K562 (cell line): ENCODE data around the gene SCUBE2. TPM values are rescaled to one million over a fixed set of nuclear protein-coding genes. Genes with fewer than 3 reads are reported as not detected.
A peak's percentile ranks its signal among the peaks of the same experiment; 100 is the strongest.

Source experiments
- BRD4 ChIP-seq: fragments of 200-600 bp; sonication (generic); IDR thresholded peaks from 2 replicates; pipeline ENCODE4 v1.6.1; 2017; ENCODE audit warnings: inconsistent platforms
- E2F3 ChIP-seq: fragments of 250-450 bp; sonication (Bioruptor Pico); IDR thresholded peaks from 2 replicates; pipeline ENCODE4 v1.4.0; 2020; ENCODE audit warnings: mild to moderate bottlenecking
- EHMT2 ChIP-seq: fragments of 450-650 bp; IDR thresholded peaks from 2 replicates; pipeline ENCODE4 v1.6.1; 2018; ENCODE audit warnings: antibody characterized with exemption
- HNRNPUL1 ChIP-seq: fragments of 200-400 bp; formaldehyde crosslinking; IDR thresholded peaks from 2 replicates; pipeline ENCODE4 v1.6.1; 2017; ENCODE audit warnings: low read length
- KDM5B ChIP-seq: fragments of 200-600 bp; sonication (generic); IDR thresholded peaks from 2 replicates; pipeline ENCODE4 v1.6.1; 2012; ENCODE audit warnings: low read depth, mild to moderate bottlenecking, moderate library complexity, low read length, control low read depth, inconsistent platforms; ENCODE audit not compliant: insufficient replicate concordance
- KLF6 ChIP-seq: fragments of 250-450 bp; sonication (Bioruptor Pico); IDR thresholded peaks from 2 replicates; pipeline ENCODE4 v1.4.0; 2020; ENCODE audit warnings: mild to moderate bottlenecking, moderate library complexity, borderline replicate concordance
- MAFG ChIP-seq: fragments of 450-650 bp; conservative IDR thresholded peaks from 2 replicates; pipeline ENCODE4 v1.6.1; 2016; ENCODE audit warnings: missing genetic modification characterization, missing compliant biosample characterization
- NFE2L1 ChIP-seq: fragments of 450-650 bp; IDR thresholded peaks from 2 replicates; pipeline ENCODE4 v1.6.1; 2016; ENCODE audit warnings: missing genetic modification characterization, low read depth, mild to moderate bottlenecking, missing compliant biosample characterization, moderate library complexity, borderline replicate concordance
- RCOR1 ChIP-seq, 2 experiments: IDR thresholded peaks; 2 replicates each; pipeline ENCODE4 v1.6.1; 2012; ENCODE audit warnings: low read depth in 2 of 2, low read length in 2 of 2, borderline replicate concordance in 1 of 2, improper control_type of control experiment in 1 of 2
- ZNF174 ChIP-seq: fragments of 250-450 bp; sonication (Bioruptor Pico); IDR thresholded peaks from 2 replicates; pipeline ENCODE4 v1.4.0; 2020; ENCODE audit warnings: mild to moderate bottlenecking
- ZNF23 ChIP-seq: fragments of 250-450 bp; sonication (Bioruptor Pico); IDR thresholded peaks from 2 replicates; pipeline ENCODE4 v1.4.0; 2020; ENCODE audit warnings: mild to moderate bottlenecking
- ZNF3 ChIP-seq: fragments of 250-450 bp; sonication (Bioruptor Pico); IDR thresholded peaks from 2 replicates; pipeline ENCODE4 v1.5.0; 2021; ENCODE audit warnings: mild to moderate bottlenecking, moderate library complexity
- ZNF384 ChIP-seq: IDR thresholded peaks from 2 replicates; pipeline ENCODE4 v1.6.1; 2012; ENCODE audit warnings: low read depth, low read length, improper control_type of control experiment
- ZNF41 ChIP-seq: fragments of 250-450 bp; sonication (Bioruptor Pico); conservative IDR thresholded peaks from 2 replicates; pipeline ENCODE4 v1.4.0; 2020; ENCODE audit warnings: mild to moderate bottlenecking
- ZNF561 ChIP-seq: fragments of 450-650 bp; formaldehyde crosslinking; conservative IDR thresholded peaks from 2 replicates; pipeline ENCODE4 v1.4.0; 2020; ENCODE audit warnings: mild to moderate bottlenecking, moderate library complexity
- ZNF609 ChIP-seq: sonication (generic); formaldehyde crosslinking; IDR thresholded peaks from 2 replicates; pipeline ENCODE4 v1.8.1; 2023; ENCODE audit warnings: missing genetic modification reagents, mild to moderate bottlenecking, borderline replicate concordance
- ZNF79 ChIP-seq: fragments of 250-450 bp; sonication (Bioruptor Pico); IDR thresholded peaks from 2 replicates; pipeline ENCODE4 v1.4.0; 2020; ENCODE audit warnings: low read depth, mild to moderate bottlenecking, moderate library complexity
- polyA plus RNA-seq, 8 experiments: library from polyadenylated mRNA; depleted of rRNA in 4 of 8; stranded (reverse) in 5 of 8; unstranded in 3 of 8; fragments of >200 nt; fragmentation: Nextera tagmentation in 2 of 8; fragmentation: Illumina TruSeq in 1 of 8; extraction: Ambion mirVana in 2 of 8; extraction: Trizol in 1 of 8; gene quantifications; 2 replicates each; pipeline versions ENCODE4 v1.2.1 to v1.2.3, GENCODE V29; 2011 to 2014; ENCODE audit warnings: inconsistent platforms in 1 of 8, missing spikeins in 1 of 8
- total RNA-seq, 7 experiments: library from RNA; depleted of rRNA in 6 of 7; stranded (reverse); fragments of >200 nt in 6 of 7; fragmentation: Illumina TruSeq in 2 of 7; extraction: Trizol in 2 of 7; gene quantifications; 2 replicates each; pipeline versions ENCODE4 v1.2.1 to v1.2.3, GENCODE V29; 2011 to 2021; ENCODE audit warnings: low replicate concordance in 1 of 7
- TF ChIP-seq, protein P1 (sequence below): sonication (generic); formaldehyde crosslinking; IDR thresholded peaks from 2 replicates; pipeline ENCODE4 v1.8.1; 2023; ENCODE audit warnings: mild to moderate bottlenecking, missing genetic modification reagents

Gene SCUBE2
- total and polyA plus RNA-seq, 9 of the 15 experiments (the other 6 are each of a cell fraction or from before 2014, with no cell fraction given), result 0.06 to 0.40 (median 0.07) TPM; not detected in 6

DNA sequence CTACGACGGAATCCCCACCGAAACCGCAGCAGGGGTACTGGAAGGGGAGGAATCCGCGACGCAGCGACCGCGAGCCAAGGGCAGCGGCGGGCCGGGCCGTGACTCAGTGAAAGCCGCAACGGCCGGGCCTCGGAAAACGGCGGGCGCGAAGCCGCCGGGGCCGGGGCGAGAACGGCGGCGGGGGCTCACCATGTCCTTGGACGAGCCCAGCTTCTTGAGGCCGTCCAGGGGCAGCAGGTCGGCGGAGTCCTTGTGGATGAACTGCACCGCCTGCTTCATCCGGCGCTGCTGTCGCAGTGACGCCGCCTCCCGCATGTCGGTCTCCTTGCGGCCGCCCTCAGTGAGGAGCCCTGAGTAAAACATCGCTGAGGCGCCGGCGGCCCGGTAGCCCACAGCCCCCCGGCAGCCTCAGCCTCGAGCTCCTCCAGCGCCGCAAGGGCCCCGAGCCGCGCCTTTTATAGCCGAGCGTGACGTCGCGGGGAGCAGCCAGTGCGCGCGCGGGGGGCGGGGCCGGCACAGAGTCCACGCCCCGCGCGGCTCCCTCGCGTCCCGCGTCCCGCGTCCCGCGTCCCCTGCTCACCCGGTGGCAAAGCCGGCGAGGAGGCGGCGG is 87.7 kb downstream of the SCUBE2 start, which contains the start of gene NRIP3 (continued):
- 0 out of 2 replicates have a peak, but pooled peaks have one; percentile 47 for TF ChIP-seq KLF6 (CRISPR knock-in tag)
- peak; percentile 75 for TF ChIP-seq E2F3 (CRISPR knock-in tag)
- TF ChIP-seq BRD4, result no peak
- TF ChIP-seq KDM5B, result peak; percentile 86
- no peak for TF ChIP-seq RCOR1 (IDR thresholded peaks at IDR 0.05; ENCODE audit: borderline replicate concordance in 1 of 2, low read depth in 2 of 2, low read length in 2 of 2)
- no peak for TF ChIP-seq ZNF561
- no peak for TF ChIP-seq HNRNPUL1
- TF ChIP-seq ZNF23, result no peak
- TF ChIP-seq ZNF3 (CRISPR knock-in tag), result no peak
- no peak for TF ChIP-seq ZNF174 (CRISPR knock-in tag)
- TF ChIP-seq EHMT2, result no peak
- TF ChIP-seq ZNF79, result no peak
- no peak for TF ChIP-seq ZNF609 (CRISPR knock-in tag)
- no peak for TF ChIP-seq ZNF41
- TF ChIP-seq ZNF384, result no peak
- TF ChIP-seq, protein P1, sequence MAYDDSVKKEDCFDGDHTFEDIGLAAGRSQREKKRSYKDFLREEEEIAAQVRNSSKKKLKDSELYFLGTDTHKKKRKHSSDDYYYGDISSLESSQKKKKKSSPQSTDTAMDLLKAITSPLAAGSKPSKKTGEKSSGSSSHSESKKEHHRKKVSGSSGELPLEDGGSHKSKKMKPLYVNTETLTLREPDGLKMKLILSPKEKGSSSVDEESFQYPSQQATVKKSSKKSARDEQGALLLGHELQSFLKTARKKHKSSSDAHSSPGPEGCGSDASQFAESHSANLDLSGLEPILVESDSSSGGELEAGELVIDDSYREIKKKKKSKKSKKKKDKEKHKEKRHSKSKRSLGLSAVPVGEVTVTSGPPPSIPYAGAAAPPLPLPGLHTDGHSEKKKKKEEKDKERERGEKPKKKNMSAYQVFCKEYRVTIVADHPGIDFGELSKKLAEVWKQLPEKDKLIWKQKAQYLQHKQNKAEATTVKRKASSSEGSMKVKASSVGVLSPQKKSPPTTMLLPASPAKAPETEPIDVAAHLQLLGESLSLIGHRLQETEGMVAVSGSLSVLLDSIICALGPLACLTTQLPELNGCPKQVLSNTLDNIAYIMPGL (CRISPR knock-in tag), result no peak
- TF ChIP-seq NFE2L1, result no peak
- no peak for TF ChIP-seq MAFG (tag)
